ENCODE results near the gene ZNF554.
"Not testable (repeated sequence)": the region's sequence is repeated elsewhere in the genome, so short reads cannot be mapped to it uniquely, and the experiment has no call there.

ZNF554 gene

GRCh38 chr19:2808129-2808941, 11.3 kb upstream of the ZNF554 start:
- no peak for DNase-seq

- no peak for DNase-seq
Measured at GRCh38 chr19:2809387-2810140, 10.1 kb upstream of the ZNF554 start.

GRCh38 chr19:2810141-2811091, 9.3 kb upstream of the ZNF554 start:
- DNase-seq, result no peak

GRCh38 chr19:2811221-2811722, 8.4 kb upstream of the ZNF554 start:
- no peak for DNase-seq

- DNase-seq, result no peak
Measured at GRCh38 chr19:2811735-2812413, 7.8 kb upstream of the ZNF554 start.

GRCh38 chr19:2812414-2813234, 7.0 kb upstream of the ZNF554 start:
- no peak for DNase-seq

GRCh38 chr19:2813235-2814160, 6.2 kb upstream of the ZNF554 start:
- DNase-seq, result no peak

- DNase-seq, result no peak
Measured at GRCh38 chr19:2814426-2814825, 5.2 kb upstream of the ZNF554 start.

- no peak for DNase-seq
Measured at GRCh38 chr19:2815191-2815614, 4.5 kb upstream of the ZNF554 start.

GRCh38 chr19:2815923-2816322, 3.7 kb upstream of the ZNF554 start:
- no peak for DNase-seq

GRCh38 chr19:2816641-2817040, 3.0 kb upstream of the ZNF554 start:
- no peak for DNase-seq

- DNase-seq, result not testable (repeated sequence)
Measured at GRCh38 chr19:2817237-2817829, 2.3 kb upstream of the ZNF554 start.

- DNase-seq, result no peak
Measured at GRCh38 chr19:2820112-2820702, 539 bp downstream of the ZNF554 start.

GRCh38 chr19:2822846-2823245, 3.2 kb downstream of the ZNF554 start:
- no peak for DNase-seq

GRCh38 chr19:2823646-2824045, 4.0 kb downstream of the ZNF554 start:
- DNase-seq, result no peak

GRCh38 chr19:2824129-2824528, 4.5 kb downstream of the ZNF554 start:
- no peak for DNase-seq

- DNase-seq, result no peak
Measured at GRCh38 chr19:2827022-2827421, 7.4 kb downstream of the ZNF554 start.

GRCh38 chr19:2827840-2828489, 8.3 kb downstream of the ZNF554 start:
- no peak for DNase-seq

All from activated gamma-delta T cell (primary cell).